NCI-H510A (cell line): ENCODE data around the gene RNF214.
A peak's percentile ranks its signal among the peaks of the same experiment; 100 is the strongest.

Experiments used
- DNase-seq: peaks from one replicate; lab custom pipeline; 2025; lab: John Stamatoyannopoulos, UW

The RNF214 gene

GRCh38 chr11:117214404-117215110 lies 17.9 kb upstream of the RNF214 start:
- DNase-seq, result no peak

GRCh38 chr11:117217141-117218084 lies 15.1 kb upstream of the RNF214 start:
- DNase-seq, result no peak

- no peak for DNase-seq
Observed at GRCh38 chr11:117218133-117218915, 14.1 kb upstream of the RNF214 start.

GRCh38 chr11:117219001-117219400 lies 13.5 kb upstream of the RNF214 start:
- DNase-seq, result no peak

GRCh38 chr11:117219455-117219854 lies 13.0 kb upstream of the RNF214 start:
- no peak for DNase-seq

GRCh38 chr11:117219995-117220394 lies 12.5 kb upstream of the RNF214 start:
- DNase-seq, result no peak

- no peak for DNase-seq
Observed at GRCh38 chr11:117220568-117220967, 11.9 kb upstream of the RNF214 start.

- no peak for DNase-seq
Observed at GRCh38 chr11:117220999-117221774, 11.3 kb upstream of the RNF214 start.

- peak; percentile 60 for DNase-seq
Observed at GRCh38 chr11:117221775-117222517, 10.5 kb upstream of the RNF214 start.

- no peak for DNase-seq
Observed at GRCh38 chr11:117222991-117223740, 9.3 kb upstream of the RNF214 start.

GRCh38 chr11:117223741-117224689 lies 8.5 kb upstream of the RNF214 start:
- no peak for DNase-seq

GRCh38 chr11:117225553-117226170 lies 6.8 kb upstream of the RNF214 start:
- DNase-seq, result no peak

- peak; percentile 28 for DNase-seq
Observed at GRCh38 chr11:117226388-117227385, 5.8 kb upstream of the RNF214 start.

- DNase-seq, result no peak
Observed at GRCh38 chr11:117228091-117228490, 4.4 kb upstream of the RNF214 start.

GRCh38 chr11:117229411-117229810 lies 3.1 kb upstream of the RNF214 start:
- no peak for DNase-seq

- DNase-seq, result no peak
Observed at GRCh38 chr11:117229931-117230285, 2.6 kb upstream of the RNF214 start.

GRCh38 chr11:117230286-117230961 lies 2.0 kb upstream of the RNF214 start:
- no peak for DNase-seq
